ENCODE measurements around the gene TMEM255B.

DNA sequence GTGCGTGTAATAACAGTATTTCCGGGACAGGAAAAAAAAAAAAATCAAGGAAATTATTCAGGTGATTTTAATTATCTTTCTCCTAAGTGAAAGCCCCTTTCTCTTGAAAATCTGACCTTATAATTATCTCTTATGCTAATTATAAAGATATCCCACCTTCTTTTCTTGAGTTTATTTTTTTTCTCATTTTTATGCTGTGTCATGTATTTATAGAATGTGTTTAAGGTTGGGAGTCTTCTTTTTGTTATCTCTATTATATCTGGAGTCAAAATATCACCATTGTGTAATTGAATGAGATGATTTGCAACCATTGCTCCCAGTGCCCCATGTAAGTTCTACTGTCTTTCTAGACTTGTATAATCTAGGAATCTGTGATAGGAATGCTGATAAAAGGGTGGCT is 3.0 kb downstream of the TMEM255B start:
- TF ChIP-seq, protein P1, sequence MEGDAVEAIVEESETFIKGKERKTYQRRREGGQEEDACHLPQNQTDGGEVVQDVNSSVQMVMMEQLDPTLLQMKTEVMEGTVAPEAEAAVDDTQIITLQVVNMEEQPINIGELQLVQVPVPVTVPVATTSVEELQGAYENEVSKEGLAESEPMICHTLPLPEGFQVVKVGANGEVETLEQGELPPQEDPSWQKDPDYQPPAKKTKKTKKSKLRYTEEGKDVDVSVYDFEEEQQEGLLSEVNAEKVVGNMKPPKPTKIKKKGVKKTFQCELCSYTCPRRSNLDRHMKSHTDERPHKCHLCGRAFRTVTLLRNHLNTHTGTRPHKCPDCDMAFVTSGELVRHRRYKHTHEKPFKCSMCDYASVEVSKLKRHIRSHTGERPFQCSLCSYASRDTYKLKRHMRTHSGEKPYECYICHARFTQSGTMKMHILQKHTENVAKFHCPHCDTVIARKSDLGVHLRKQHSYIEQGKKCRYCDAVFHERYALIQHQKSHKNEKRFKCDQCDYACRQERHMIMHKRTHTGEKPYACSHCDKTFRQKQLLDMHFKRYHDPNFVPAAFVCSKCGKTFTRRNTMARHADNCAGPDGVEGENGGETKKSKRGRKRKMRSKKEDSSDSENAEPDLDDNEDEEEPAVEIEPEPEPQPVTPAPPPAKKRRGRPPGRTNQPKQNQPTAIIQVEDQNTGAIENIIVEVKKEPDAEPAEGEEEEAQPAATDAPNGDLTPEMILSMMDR (IDR thresholded peaks at IDR 0.05), result no peak
- TF ChIP-seq EP300 (IDR thresholded peaks at IDR 0.05), result no peak
- TF ChIP-seq POLR2A (IDR thresholded peaks at IDR 0.05), result no peak
